WTC11 (cell line): ENCODE measurements around the gene INO80. TPM values are rescaled to one million over a fixed set of nuclear protein-coding genes. Genes with fewer than 3 reads are reported as not detected.

Source experiments
- ATAC-seq: fragments of 200-7000 bp; cut with Tn5 transposase; 2 replicates; pipeline ENCODE4 v1.10.0; 2021; ENCODE audit warnings: mild to moderate bottlenecking, moderate library complexity
- CTCF ChIA-PET: fragments of 300-600 bp; sonication (Branson Sonifier 250); formaldehyde crosslinking; loops from one replicate; lab custom pipeline; 2021; ENCODE audit warnings: antibody characterized with exemption; lab: Charles Lee
- POLR2A ChIA-PET: fragments of 350-600 bp; sonication (Branson Sonifier 250); formaldehyde crosslinking; loops from one replicate; lab custom pipeline; 2021; ENCODE audit warnings: antibody characterized with exemption; lab: Charles Lee
- DNase-seq: peaks from one replicate; pipeline ENCODE4 v3.0.0; 2021; ENCODE audit warnings: low spot score
- H3K27ac Mint-ChIP-seq: 2 replicates; pipeline ENCODE4 v1.8.0; 2021; ENCODE audit warnings: mixed read lengths
- H3K27me3 Mint-ChIP-seq: 2 replicates; pipeline ENCODE4 v1.8.0; 2021; ENCODE audit warnings: low read depth, mild to moderate bottlenecking, moderate library complexity, mixed read lengths
- H3K36me3 Mint-ChIP-seq: 2 replicates; pipeline ENCODE4 v1.8.0; 2021; ENCODE audit warnings: mixed read lengths
- H3K4me1 Mint-ChIP-seq: 2 replicates; pipeline ENCODE4 v1.8.0; 2022; ENCODE audit warnings: mixed read lengths
- H3K4me3 Mint-ChIP-seq: 2 replicates; pipeline ENCODE4 v1.8.0; 2021; ENCODE audit warnings: mild to moderate bottlenecking, moderate library complexity, mixed read lengths
- H3K9me3 Mint-ChIP-seq: 2 replicates; pipeline ENCODE4 v1.8.0; 2021; ENCODE audit warnings: mixed read lengths
- ELF4 ChIP-seq: sonication (generic); formaldehyde crosslinking; IDR thresholded peaks from 2 replicates; pipeline ENCODE4 v1.8.1; 2022; ENCODE audit warnings: low read depth, mild to moderate bottlenecking, moderate library complexity, missing genetic modification reagents
- ETV6 ChIP-seq: sonication (generic); formaldehyde crosslinking; IDR thresholded peaks from 2 replicates; pipeline ENCODE4 v1.8.1; 2022; ENCODE audit warnings: mild to moderate bottlenecking, missing genetic modification reagents
- GABPB1 ChIP-seq: sonication (generic); formaldehyde crosslinking; IDR thresholded peaks from 2 replicates; pipeline ENCODE4 v1.8.1; 2023; ENCODE audit warnings: mild to moderate bottlenecking, missing genetic modification reagents
- HMGXB4 ChIP-seq: sonication (generic); formaldehyde crosslinking; IDR thresholded peaks from 2 replicates; pipeline ENCODE4 v1.8.1; 2023; ENCODE audit warnings: mild to moderate bottlenecking, moderate library complexity, missing genetic modification reagents
- IRF2 ChIP-seq: sonication (generic); formaldehyde crosslinking; IDR thresholded peaks from 2 replicates; pipeline ENCODE4 v1.8.0; 2022; ENCODE audit warnings: low read depth, missing genetic modification reagents, borderline replicate concordance
- NR2C2 ChIP-seq: sonication (generic); formaldehyde crosslinking; IDR thresholded peaks from 2 replicates; pipeline ENCODE4 v1.8.0; 2022; ENCODE audit warnings: mild to moderate bottlenecking, missing genetic modification reagents
- NR3C1 ChIP-seq: sonication (generic); formaldehyde crosslinking; conservative IDR thresholded peaks from 2 replicates; pipeline ENCODE4 v1.8.1; 2023; ENCODE audit warnings: low read depth, mild to moderate bottlenecking, missing genetic modification reagents
- RELA ChIP-seq: sonication (generic); formaldehyde crosslinking; IDR thresholded peaks from 2 replicates; pipeline ENCODE4 v1.8.1; 2022; ENCODE audit warnings: missing genetic modification reagents, mild to moderate bottlenecking, borderline replicate concordance
- SOX15 ChIP-seq: fragments of 250-450 bp; sonication (Bioruptor Pico); IDR thresholded peaks from 2 replicates; pipeline ENCODE4 v1.9.0; 2021; ENCODE audit warnings: mild to moderate bottlenecking
- SP1 ChIP-seq: sonication (generic); formaldehyde crosslinking; conservative IDR thresholded peaks from 2 replicates; pipeline ENCODE4 v1.8.1; 2022; ENCODE audit warnings: missing genetic modification reagents
- USF1 ChIP-seq: sonication (generic); formaldehyde crosslinking; IDR thresholded peaks from 2 replicates; pipeline ENCODE4 v1.8.0; 2022; ENCODE audit warnings: mild to moderate bottlenecking, missing genetic modification reagents
- ZNF281 ChIP-seq: sonication (generic); formaldehyde crosslinking; IDR thresholded peaks from 2 replicates; pipeline ENCODE4 v1.8.0; 2023; ENCODE audit warnings: mild to moderate bottlenecking, missing genetic modification reagents
- ZNF671 ChIP-seq: fragments of 250-450 bp; sonication (Bioruptor Pico); IDR thresholded peaks from 2 replicates; pipeline ENCODE4 v1.8.0; 2021; ENCODE audit warnings: mild to moderate bottlenecking
- total RNA-seq: library from RNA; stranded (reverse); gene quantifications from 3 replicates; pipeline ENCODE4 v1.2.3, GENCODE V29; 2021
- TF ChIP-seq, protein P1 (sequence below): sonication (generic); formaldehyde crosslinking; IDR thresholded peaks from 2 replicates; pipeline ENCODE4 v1.8.1; 2022; ENCODE audit warnings: mild to moderate bottlenecking, missing genetic modification reagents, moderate library complexity, borderline replicate concordance
- TF ChIP-seq, protein P2 (sequence below): sonication (generic); formaldehyde crosslinking; IDR thresholded peaks from 2 replicates; pipeline ENCODE4 v1.8.0; 2022; ENCODE audit warnings: missing genetic modification reagents
- TF ChIP-seq, protein P3 (sequence below): fragments of 250-450 bp; sonication (Bioruptor Pico); IDR thresholded peaks from 2 replicates; pipeline ENCODE4 v1.9.0; 2021; ENCODE audit warnings: moderate library complexity, mild to moderate bottlenecking, inconsistent platforms, borderline replicate concordance
- TF ChIP-seq, protein P4 (sequence below): fragments of 250-450 bp; sonication (Bioruptor Pico); IDR thresholded peaks from 2 replicates; pipeline ENCODE4 v1.9.0; 2021; ENCODE audit warnings: mild to moderate bottlenecking, borderline replicate concordance
- TF ChIP-seq, protein P5 (sequence below): fragments of 250-450 bp; sonication (Bioruptor Pico); conservative IDR thresholded peaks from 2 replicates; pipeline ENCODE4 v1.9.0; 2021; ENCODE audit warnings: mild to moderate bottlenecking

The INO80 gene
- total RNA-seq, 1 experiment from 2014 or later: 20.6 TPM

DNA sequence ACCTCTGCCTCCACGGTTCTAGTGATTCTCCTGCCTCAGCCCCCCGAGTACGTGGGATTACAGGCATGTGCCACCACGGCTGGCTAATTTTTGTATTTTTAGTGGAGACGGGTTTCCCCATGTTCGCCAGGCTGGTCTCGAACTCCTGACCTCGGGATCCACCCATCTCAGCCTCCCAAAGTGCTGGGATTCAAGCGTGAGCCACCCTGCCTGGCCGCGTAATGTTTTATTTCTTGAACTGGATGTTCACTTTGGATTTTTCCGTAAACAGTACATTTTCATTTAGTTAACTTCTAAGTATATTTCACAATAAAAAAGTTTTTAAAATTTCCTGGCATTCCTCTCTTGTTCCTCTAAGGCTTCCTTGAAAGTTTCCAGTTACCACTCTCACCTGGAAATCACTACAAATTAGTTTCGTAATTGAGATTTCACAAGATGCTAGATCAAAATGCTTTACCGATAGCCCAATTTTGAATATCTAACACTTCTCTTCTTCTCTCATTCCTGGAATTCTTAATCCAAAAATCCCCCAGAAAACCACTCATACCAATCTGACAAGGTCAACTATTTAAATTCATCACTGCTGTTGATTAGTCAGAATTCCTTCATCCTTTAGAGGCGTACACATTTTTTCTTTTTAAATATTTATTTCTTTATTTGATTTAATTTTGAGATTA lies 44.7 kb upstream of the INO80 start:
- CTCF ChIA-PET: no interaction called here
- H3K4me1 Mint-ChIP-seq: no peaks in the 10 kb centered on the region
- no peak overlapping the region for H3K4me3 Mint-ChIP-seq
- ATAC-seq (no peak), DNase-seq (no peak)
- no peaks in the 10 kb centered on the region for H3K27me3 Mint-ChIP-seq
- POLR2A ChIA-PET: no interaction called here
- no peaks in the 10 kb centered on the region for H3K9me3 Mint-ChIP-seq
- no peak overlapping the region for H3K27ac Mint-ChIP-seq
- TF ChIP-seq HMGXB4 (no peak), SOX15 (CRISPR knock-in tag) (no peak), GABPB1 (CRISPR knock-in tag) (no peak), RELA (CRISPR knock-in tag) (no peak), ELF4 (CRISPR knock-in tag) (no peak), ZNF281 (CRISPR knock-in tag) (no peak), NR3C1 (CRISPR knock-in tag) (no peak), SP1 (no peak), USF1 (CRISPR knock-in tag) (no peak), IRF2 (CRISPR knock-in tag) (no peak), NR2C2 (CRISPR knock-in tag) (no peak), ETV6 (CRISPR knock-in tag) (no peak), ZNF671 (no peak)
- TF ChIP-seq, protein P1, sequence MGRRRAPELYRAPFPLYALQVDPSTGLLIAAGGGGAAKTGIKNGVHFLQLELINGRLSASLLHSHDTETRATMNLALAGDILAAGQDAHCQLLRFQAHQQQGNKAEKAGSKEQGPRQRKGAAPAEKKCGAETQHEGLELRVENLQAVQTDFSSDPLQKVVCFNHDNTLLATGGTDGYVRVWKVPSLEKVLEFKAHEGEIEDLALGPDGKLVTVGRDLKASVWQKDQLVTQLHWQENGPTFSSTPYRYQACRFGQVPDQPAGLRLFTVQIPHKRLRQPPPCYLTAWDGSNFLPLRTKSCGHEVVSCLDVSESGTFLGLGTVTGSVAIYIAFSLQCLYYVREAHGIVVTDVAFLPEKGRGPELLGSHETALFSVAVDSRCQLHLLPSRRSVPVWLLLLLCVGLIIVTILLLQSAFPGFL (CRISPR knock-in tag): no peak
- TF ChIP-seq, protein P2, sequence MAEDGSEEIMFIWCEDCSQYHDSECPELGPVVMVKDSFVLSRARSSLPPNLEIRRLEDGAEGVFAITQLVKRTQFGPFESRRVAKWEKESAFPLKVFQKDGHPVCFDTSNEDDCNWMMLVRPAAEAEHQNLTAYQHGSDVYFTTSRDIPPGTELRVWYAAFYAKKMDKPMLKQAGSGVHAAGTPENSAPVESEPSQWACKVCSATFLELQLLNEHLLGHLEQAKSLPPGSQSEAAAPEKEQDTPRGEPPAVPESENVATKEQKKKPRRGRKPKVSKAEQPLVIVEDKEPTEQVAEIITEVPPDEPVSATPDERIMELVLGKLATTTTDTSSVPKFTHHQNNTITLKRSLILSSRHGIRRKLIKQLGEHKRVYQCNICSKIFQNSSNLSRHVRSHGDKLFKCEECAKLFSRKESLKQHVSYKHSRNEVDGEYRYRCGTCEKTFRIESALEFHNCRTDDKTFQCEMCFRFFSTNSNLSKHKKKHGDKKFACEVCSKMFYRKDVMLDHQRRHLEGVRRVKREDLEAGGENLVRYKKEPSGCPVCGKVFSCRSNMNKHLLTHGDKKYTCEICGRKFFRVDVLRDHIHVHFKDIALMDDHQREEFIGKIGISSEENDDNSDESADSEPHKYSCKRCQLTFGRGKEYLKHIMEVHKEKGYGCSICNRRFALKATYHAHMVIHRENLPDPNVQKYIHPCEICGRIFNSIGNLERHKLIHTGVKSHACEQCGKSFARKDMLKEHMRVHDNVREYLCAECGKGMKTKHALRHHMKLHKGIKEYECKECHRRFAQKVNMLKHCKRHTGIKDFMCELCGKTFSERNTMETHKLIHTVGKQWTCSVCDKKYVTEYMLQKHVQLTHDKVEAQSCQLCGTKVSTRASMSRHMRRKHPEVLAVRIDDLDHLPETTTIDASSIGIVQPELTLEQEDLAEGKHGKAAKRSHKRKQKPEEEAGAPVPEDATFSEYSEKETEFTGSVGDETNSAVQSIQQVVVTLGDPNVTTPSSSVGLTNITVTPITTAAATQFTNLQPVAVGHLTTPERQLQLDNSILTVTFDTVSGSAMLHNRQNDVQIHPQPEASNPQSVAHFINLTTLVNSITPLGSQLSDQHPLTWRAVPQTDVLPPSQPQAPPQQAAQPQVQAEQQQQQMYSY (CRISPR knock-in tag): no peak
- TF ChIP-seq, protein P3, sequence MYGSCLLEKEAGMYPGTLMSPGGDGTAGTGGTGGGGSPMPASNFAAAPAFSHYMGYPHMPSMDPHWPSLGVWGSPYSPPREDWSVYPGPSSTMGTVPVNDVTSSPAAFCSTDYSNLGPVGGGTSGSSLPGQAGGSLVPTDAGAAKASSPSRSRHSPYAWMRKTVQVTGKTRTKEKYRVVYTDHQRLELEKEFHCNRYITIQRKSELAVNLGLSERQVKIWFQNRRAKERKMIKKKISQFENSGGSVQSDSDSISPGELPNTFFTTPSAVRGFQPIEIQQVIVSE (CRISPR knock-in tag): no peak
- TF ChIP-seq, protein P4, sequence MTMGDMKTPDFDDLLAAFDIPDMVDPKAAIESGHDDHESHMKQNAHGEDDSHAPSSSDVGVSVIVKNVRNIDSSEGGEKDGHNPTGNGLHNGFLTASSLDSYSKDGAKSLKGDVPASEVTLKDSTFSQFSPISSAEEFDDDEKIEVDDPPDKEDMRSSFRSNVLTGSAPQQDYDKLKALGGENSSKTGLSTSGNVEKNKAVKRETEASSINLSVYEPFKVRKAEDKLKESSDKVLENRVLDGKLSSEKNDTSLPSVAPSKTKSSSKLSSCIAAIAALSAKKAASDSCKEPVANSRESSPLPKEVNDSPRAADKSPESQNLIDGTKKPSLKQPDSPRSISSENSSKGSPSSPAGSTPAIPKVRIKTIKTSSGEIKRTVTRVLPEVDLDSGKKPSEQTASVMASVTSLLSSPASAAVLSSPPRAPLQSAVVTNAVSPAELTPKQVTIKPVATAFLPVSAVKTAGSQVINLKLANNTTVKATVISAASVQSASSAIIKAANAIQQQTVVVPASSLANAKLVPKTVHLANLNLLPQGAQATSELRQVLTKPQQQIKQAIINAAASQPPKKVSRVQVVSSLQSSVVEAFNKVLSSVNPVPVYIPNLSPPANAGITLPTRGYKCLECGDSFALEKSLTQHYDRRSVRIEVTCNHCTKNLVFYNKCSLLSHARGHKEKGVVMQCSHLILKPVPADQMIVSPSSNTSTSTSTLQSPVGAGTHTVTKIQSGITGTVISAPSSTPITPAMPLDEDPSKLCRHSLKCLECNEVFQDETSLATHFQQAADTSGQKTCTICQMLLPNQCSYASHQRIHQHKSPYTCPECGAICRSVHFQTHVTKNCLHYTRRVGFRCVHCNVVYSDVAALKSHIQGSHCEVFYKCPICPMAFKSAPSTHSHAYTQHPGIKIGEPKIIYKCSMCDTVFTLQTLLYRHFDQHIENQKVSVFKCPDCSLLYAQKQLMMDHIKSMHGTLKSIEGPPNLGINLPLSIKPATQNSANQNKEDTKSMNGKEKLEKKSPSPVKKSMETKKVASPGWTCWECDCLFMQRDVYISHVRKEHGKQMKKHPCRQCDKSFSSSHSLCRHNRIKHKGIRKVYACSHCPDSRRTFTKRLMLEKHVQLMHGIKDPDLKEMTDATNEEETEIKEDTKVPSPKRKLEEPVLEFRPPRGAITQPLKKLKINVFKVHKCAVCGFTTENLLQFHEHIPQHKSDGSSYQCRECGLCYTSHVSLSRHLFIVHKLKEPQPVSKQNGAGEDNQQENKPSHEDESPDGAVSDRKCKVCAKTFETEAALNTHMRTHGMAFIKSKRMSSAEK (CRISPR knock-in tag): no peak
- TF ChIP-seq, protein P5, sequence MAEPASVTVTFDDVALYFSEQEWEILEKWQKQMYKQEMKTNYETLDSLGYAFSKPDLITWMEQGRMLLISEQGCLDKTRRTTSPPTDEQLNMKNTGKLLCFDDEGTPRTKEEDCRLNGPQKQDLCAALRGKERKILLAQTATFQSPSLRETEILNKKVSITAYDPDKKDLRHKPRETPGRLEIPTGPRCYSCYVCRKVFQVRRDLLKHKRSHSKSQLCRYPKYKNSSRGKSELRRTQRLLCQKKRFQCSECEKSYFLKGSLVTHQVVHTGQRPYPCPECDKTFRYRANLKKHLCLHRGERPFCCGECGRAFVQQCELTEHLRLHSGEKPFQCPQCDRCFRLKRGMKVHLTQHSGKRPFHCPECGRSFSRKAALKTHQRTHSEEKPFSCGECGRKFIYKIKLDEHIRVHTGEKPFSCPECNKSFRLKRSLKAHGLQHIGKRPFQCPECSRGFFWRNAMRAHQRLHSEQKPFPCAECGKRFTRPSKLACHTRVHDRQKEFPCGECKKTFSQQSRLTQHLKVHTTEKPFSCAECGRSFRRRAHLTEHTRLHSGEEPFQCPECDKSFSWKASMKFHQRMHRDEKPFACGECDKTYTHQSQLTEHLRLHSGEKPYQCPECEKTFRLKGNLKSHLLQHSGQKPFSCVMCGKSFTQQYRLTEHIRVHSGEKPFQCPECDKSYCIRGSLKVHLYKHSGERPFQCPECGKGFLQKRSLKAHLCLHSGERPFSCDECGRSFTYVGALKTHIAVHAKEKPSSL (CRISPR knock-in tag): no peak
- no peaks in the 10 kb centered on the region for H3K36me3 Mint-ChIP-seq
